Heart left ventricle (tissue), 16 donors: ENCODE data around the gene FDXR. TPM values are rescaled to one million over a fixed set of nuclear protein-coding genes. Genes with fewer than 3 reads are reported as not detected.

Source experiments
- ATAC-seq, 4 donors: fragments of 200-7000 bp; cut with Tn5 transposase; one replicate each; pipeline ENCODE4 v1.9.1; 2020 to 2022; ENCODE audit warnings: moderate library complexity in 4 of 4, mild to moderate bottlenecking in 3 of 4, moderate number of reproducible peaks in 1 of 4
- DNase-seq, 5 donors: peaks; one replicate each; pipeline ENCODE4 v3.0.0-alpha.2; 2020
- H3K27ac ChIP-seq, 12 donors: fragments of 200-600 bp; sonication (generic) in 4 of 12; one replicate each; pipeline versions ENCODE4 v1.5.0 to v1.8.0; 2016 to 2022; ENCODE audit warnings: mild to moderate bottlenecking in 2 of 12
- H3K27me3 ChIP-seq, 9 donors: fragments of 200-600 bp; sonication (generic) in 2 of 9; one replicate each; pipeline versions ENCODE4 v1.5.1 to v1.8.0; 2016 to 2022; ENCODE audit warnings: mild to moderate bottlenecking in 3 of 9
- H3K36me3 ChIP-seq, 9 donors: fragments of 200-600 bp; sonication (generic) in 2 of 9; one replicate each; pipeline versions ENCODE4 v1.5.0 to v1.8.0; 2018 to 2022; ENCODE audit warnings: mild to moderate bottlenecking in 2 of 9
- H3K4me1 ChIP-seq, 12 donors: fragments of 200-600 bp; sonication (generic) in 4 of 12; one replicate each; pipeline versions ENCODE4 v1.5.0 to v1.8.0; 2016 to 2022; ENCODE audit warnings: mild to moderate bottlenecking in 3 of 12
- H3K4me3 ChIP-seq, 12 donors: fragments of 200-600 bp; sonication (generic) in 4 of 12; one replicate each; pipeline versions ENCODE4 v1.5.0 to v1.8.0; 2017 to 2022; ENCODE audit warnings: mild to moderate bottlenecking in 9 of 12, moderate library complexity in 4 of 12
- H3K9me3 ChIP-seq, 12 donors: fragments of 200-600 bp; sonication (generic) in 4 of 12; one replicate each; pipeline versions ENCODE4 v1.5.0 to v1.8.0; 2016 to 2022; ENCODE audit warnings: mild to moderate bottlenecking in 1 of 12
- CTCF ChIP-seq, 12 donors: fragments of 200-600 bp; sonication (generic) in 4 of 12; IDR thresholded peaks; one replicate each; pipeline versions ENCODE4 v1.5.0 to v1.8.0; 2018 to 2022; ENCODE audit warnings: antibody characterized with exemption in 12 of 12, mild to moderate bottlenecking in 5 of 12
- POLR2A ChIP-seq, 2 donors: fragments of 450-650 bp; IDR thresholded peaks; one replicate each; pipeline ENCODE4 v1.6.1; 2017; ENCODE audit warnings: antibody characterized with exemption in 2 of 2, mild to moderate bottlenecking in 2 of 2, moderate library complexity in 2 of 2
- WGBS, 4 donors: extraction: QIAGEN DNeasy Blood & Tissue Kit in 2 of 4; methylation state at CpG; one replicate each; pipeline versions ENCODE4 v1.1.5 to v1.1.7; 2013 to 2018; 5-methylcytosine and 5-hydroxymethylcytosine counted together
- intact Hi-C, 10 donors: fragments of 100-400 bp; cut with DNase I; formaldehyde crosslinking; loops; one replicate each; pipeline versions ENCODE4 v1.11.1 to v1.14.2; 2022
- polyA plus RNA-seq, 2 donors: library from polyadenylated mRNA; stranded (reverse); fragments of 200-250 nt; gene quantifications; one replicate each; pipeline ENCODE4 v1.2.3, GENCODE V29; 2013
- total RNA-seq, 9 donors: library from RNA; depleted of rRNA in 2 of 9; stranded (reverse); fragments of >200 nt in 2 of 9; fragmentation: NEBNext Ultra II Directional in 3 of 9; extraction: Animal tissue kit (Norgen Biotek cat#: 25700) in 3 of 9; gene quantifications; one replicate each; pipeline versions ENCODE4 v1.1.0 to v1.2.4, GENCODE V29; 2016 to 2023
- donor health status: ischemic (EF 13 %, LVEDD 7.1; RV severe dilation, severe dysfunction).
- donor health status: healthy with polysubstance abuse.
- donor health status: DM: no; HTN: yes; CAD: no.
- donor health status: DM: no; HTN: no; CAD: no.
- donor health status: ischemic (EF 25% LVEDD 6.9; RV normal size, moderate dysfunction).
- donor health status: ischemic (EF 25% LVEDD 5.7; RV mildly dilated, moderate dysfunction).
- donor health status: healthy.
- donor health status: DM: yes; HTN: yes; CAD: no.
- donor health status: ischemic (EF 35%, LVEDD 5.7; RV mildly dilated, moderate dysfunction).
- donor health status: nonischemic (EF 11% LVEDD 7.7; RV severe dilation, severe dysfunction).
- donor health status: DM: yes; HTN: yes; CAD: no.
- donor health status: PGD.
- donor health status: ischemic (EF 29% LVEDD 5.4; RV normal size, mild dysfunction).
- donor health status: nonischemic (EF 23%, LVEDD 6.1; RV moderate dilation, normal function).

The FDXR gene
- total and polyA plus RNA-seq, 11 donors: 2.5 to 8.7 (median 4.7) TPM

- intact Hi-C loops: no loop called here
- ATAC-seq: no peak
Measured at GRCh38 chr17:74851612-74852236, 21.1 kb downstream of the FDXR start.

GRCh38 chr17:74850914-74851313, 21.9 kb downstream of the FDXR start:
- intact Hi-C loops: no loop called here
- ATAC-seq (no peak), DNase-seq (no peak)
- Histone ChIP-seq H3K9me3 (no peaks in the 10 kb centered on the region), H3K4me1 (peaks cover 0 to 11% (median 0%) of the 10 kb centered on the region in 12 donors), H3K27ac (no peak overlapping the region), H3K27me3 (peaks cover 18 to 59% (median 42%) of the 10 kb centered on the region in 9 donors), H3K4me3 (no peak overlapping the region), H3K36me3 (no peaks in the 10 kb centered on the region)
- 56 to 70% (median 63%) methylated on average over 3 of the region's 3 CpGs for WGBS, 4 donors
- TF ChIP-seq POLR2A (IDR thresholded peaks at IDR 0.05) (no peak), CTCF (IDR thresholded peaks at IDR 0.05) (no peak)

More at GRCh38 chr17:74851612-74852236, 21.1 kb downstream of the FDXR start:
- Histone ChIP-seq H3K27me3 (peaks cover 18 to 62% (median 44%) of the 10 kb centered on the region in 9 donors), H3K9me3 (no peaks in the 10 kb centered on the region), H3K4me1 (peaks cover 0 to 11% (median 0%) of the 10 kb centered on the region in 12 donors), H3K36me3 (no peaks in the 10 kb centered on the region), H3K27ac (no peak overlapping the region), H3K4me3 (no peak overlapping the region)
- no peak for TF ChIP-seq CTCF (IDR thresholded peaks at IDR 0.05)
- DNase-seq: no peak
- WGBS, 4 donors: 63 to 82% (median 68%) methylated on average over 5 to 29 of the region's 29 CpGs

- peaks cover 0 to 11% (median 0%) of the 10 kb centered on the region in 12 donors for H3K4me1 ChIP-seq
- H3K36me3 ChIP-seq: no peaks in the 10 kb centered on the region
- intact Hi-C loops: no loop called here
- H3K27ac ChIP-seq: no peak overlapping the region
- 78 to 94% (median 86%) methylated on average over 12 to 17 of the region's 17 CpGs for WGBS, 4 donors
- H3K27me3 ChIP-seq: peaks cover 18 to 54% (median 36%) of the 10 kb centered on the region in 9 donors
- no peak for ATAC-seq
- H3K4me3 ChIP-seq: no peak overlapping the region
- DNase-seq: no peak
- no peaks in the 10 kb centered on the region for H3K9me3 ChIP-seq
- TF ChIP-seq POLR2A (IDR thresholded peaks at IDR 0.05) (no peak), CTCF (IDR thresholded peaks at IDR 0.05) (no peak)
Measured at GRCh38 chr17:74850310-74850709, 22.5 kb downstream of the FDXR start.

- no peaks in the 10 kb centered on the region for H3K9me3 ChIP-seq
- TF ChIP-seq CTCF (IDR thresholded peaks at IDR 0.05) (no peak), POLR2A (IDR thresholded peaks at IDR 0.05) (no peak)
- intact Hi-C loops: no loop called here
- peaks cover 16 to 40% (median 28%) of the 10 kb centered on the region in 9 donors for H3K27me3 ChIP-seq
- WGBS, 4 donors: 67 to 75% (median 68%) methylated on average over 9 of the region's 9 CpGs
- no peak overlapping the region for H3K4me3 ChIP-seq
- no peaks in the 10 kb centered on the region for H3K36me3 ChIP-seq
- DNase-seq (no peak), ATAC-seq (no peak)
- peaks cover 0 to 11% (median 0%) of the 10 kb centered on the region in 12 donors for H3K4me1 ChIP-seq
- no peak overlapping the region for H3K27ac ChIP-seq
Measured at GRCh38 chr17:74848656-74849399, 24.0 kb downstream of the FDXR start.
